ENCODE data around the gene ZRANB3.
"Not testable (repeated sequence)": the region's sequence is repeated elsewhere in the genome, so short reads cannot be mapped to it uniquely, and the experiment has no call there.

ZRANB3 gene

GRCh38 chr2:135546436-135546835 is 15.4 kb upstream of the ZRANB3 start:
- Histone ChIP-seq H3K9me3 (ENCODE audit: control insufficient read depth in 2 of 2, low read length in 2 of 2) (no peaks in the 10 kb centered on the region), H3K36me3 (ENCODE audit: control insufficient read depth in 2 of 2, insufficient read depth in 2 of 2, low read length in 2 of 2) (no peaks in the 10 kb centered on the region), H3K4me3 (ENCODE audit: low read length in 2 of 2) (no peak overlapping the region), H3K27ac (ENCODE audit: low read depth in 2 of 2, low read length in 2 of 2) (no peak overlapping the region), H3K27me3 (ENCODE audit: control insufficient read depth in 2 of 2, insufficient read depth in 2 of 2, low read length in 2 of 2) (no peaks in the 10 kb centered on the region), H3K9ac (ENCODE audit: low read depth in 1 of 2, low read length in 2 of 2) (no peak overlapping the region), H3K4me1 (ENCODE audit: control insufficient read depth in 2 of 2, insufficient read depth in 2 of 2, low read length in 2 of 2) (no peaks in the 10 kb centered on the region)

DNA sequence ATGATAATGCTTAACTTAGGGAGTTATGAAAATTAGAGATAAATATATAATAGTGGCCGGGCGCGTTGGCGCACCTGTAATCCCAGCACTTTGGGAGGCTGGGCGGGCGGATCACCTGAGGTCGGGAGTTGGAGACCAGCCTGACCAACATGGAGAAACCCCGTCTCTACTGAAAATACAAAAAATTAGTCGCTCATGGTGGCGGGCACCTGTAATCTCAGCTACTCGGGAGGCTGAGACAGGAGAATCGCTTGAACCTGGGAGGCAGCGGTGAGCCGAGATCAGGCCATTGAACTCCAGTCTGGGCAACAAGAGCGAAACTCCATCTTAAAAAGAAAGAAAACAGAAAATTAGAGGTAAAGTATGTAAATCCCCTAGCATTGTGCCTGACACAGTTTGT is 2.5 kb upstream of the ZRANB3 start:
- H3K4me3 ChIP-seq (ENCODE audit: low read length in 2 of 2); H3K36me3 ChIP-seq (ENCODE audit: control insufficient read depth in 2 of 2, insufficient read depth in 2 of 2, low read length in 2 of 2); H3K9ac ChIP-seq (ENCODE audit: low read depth in 1 of 2, low read length in 2 of 2); H3K27me3 ChIP-seq (ENCODE audit: control insufficient read depth in 2 of 2, insufficient read depth in 2 of 2, low read length in 2 of 2); H3K9me3 ChIP-seq (ENCODE audit: control insufficient read depth in 2 of 2, low read length in 2 of 2); H3K27ac ChIP-seq (ENCODE audit: low read depth in 2 of 2, low read length in 2 of 2): not testable (repeated sequence)
- H3K4me1 ChIP-seq (ENCODE audit: control insufficient read depth in 2 of 2, insufficient read depth in 2 of 2, low read length in 2 of 2): peaks cover 9 to 11% of the 10 kb centered on the region in 2 donors

DNA sequence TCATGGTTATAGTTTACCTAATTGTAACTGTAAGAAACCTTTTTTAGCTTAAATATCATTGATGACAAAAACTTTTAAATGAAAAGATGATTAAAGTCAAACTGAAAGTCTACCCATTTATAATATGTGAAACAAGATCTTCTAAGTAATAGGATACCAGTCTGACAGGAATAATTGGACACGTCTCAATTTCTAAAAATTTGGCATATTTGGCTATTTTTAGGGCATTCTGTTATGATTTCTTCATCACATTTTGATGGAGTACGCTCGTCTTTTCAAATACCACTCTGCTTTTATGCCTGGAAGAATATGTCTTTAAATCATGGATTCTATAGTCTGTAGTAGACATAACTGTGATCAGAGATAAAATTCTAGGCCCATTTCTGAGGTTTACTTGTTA is 1.6 kb upstream of the ZRANB3 start:
- H3K4me3 ChIP-seq (ENCODE audit: low read length in 2 of 2): peak overlapping the region in 1 of 2 donors; percentile 87
- H3K9me3 ChIP-seq (ENCODE audit: control insufficient read depth in 2 of 2, low read length in 2 of 2): no peaks in the 10 kb centered on the region
- H3K9ac ChIP-seq (ENCODE audit: low read depth in 1 of 2, low read length in 2 of 2): no peak overlapping the region
- H3K27ac ChIP-seq (ENCODE audit: low read depth in 2 of 2, low read length in 2 of 2): no peak overlapping the region
- H3K27me3 ChIP-seq (ENCODE audit: control insufficient read depth in 2 of 2, insufficient read depth in 2 of 2, low read length in 2 of 2): no peaks in the 10 kb centered on the region
- H3K4me1 ChIP-seq (ENCODE audit: control insufficient read depth in 2 of 2, insufficient read depth in 2 of 2, low read length in 2 of 2): peaks cover 9 to 11% of the 10 kb centered on the region in 2 donors
- no peaks in the 10 kb centered on the region for H3K36me3 ChIP-seq (ENCODE audit: control insufficient read depth in 2 of 2, insufficient read depth in 2 of 2, low read length in 2 of 2)

DNA sequence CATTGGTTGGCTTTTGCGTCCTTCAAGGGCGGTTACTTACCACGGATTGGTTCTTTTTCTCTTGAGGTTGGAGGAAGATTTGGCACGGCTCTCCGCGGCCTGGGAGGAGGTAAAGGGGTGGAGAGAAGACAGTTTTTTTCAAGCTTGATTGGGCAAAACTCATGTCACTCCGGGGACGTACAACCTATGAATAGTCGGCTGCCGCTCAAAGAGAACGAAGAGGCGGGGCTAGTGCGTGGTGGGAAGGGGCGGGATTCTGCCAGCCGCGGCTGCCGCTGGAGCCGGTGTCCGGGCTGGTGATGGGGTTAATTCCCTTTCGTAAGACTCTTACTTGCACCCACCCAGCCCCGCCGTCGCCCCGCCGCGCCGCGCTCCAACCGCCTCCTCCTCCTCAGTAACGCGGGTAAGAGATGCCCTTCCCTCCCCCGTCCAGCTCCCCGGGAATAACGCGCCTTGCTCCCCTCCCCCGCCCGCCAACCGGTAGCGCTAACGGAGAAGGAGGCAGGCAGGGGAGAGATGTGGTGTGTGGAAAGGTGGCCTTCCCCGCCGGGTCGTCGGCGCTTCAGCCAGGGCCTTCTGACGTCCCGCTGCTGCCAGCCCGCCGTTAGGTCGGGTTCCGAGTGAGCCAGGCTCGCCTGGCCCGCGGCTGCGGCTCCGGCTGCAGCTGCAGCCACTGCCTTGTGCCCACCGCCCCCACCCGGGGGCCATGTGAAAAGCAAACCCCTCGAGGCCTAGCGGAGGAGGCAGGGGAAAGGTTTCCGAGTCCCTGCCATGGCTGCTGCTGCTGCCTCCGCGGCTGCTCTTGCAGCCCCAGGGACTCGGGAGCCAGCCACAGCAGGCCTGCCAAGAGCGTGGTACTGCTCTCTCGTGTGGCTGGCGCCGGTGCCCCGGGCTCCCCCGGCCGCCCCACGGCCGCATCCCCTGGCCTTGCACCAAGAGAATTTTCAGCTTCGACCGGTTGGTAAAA is 496 bp upstream of the ZRANB3 start, which contains the start of gene R3HDM1:
R3HDM1 (plus strand) TSS at position 254 of the 967 bp plus-strand sequence. CDS start 73,362 bp downstream, outside the sequence.
- H3K9me3 ChIP-seq (ENCODE audit: control insufficient read depth in 2 of 2, low read length in 2 of 2): no peaks in the 10 kb centered on the region
- H3K9ac ChIP-seq (ENCODE audit: low read depth in 1 of 2, low read length in 2 of 2): peak within 1 kb of the TSS; percentile 76 to 78
- peak within 1 kb of the TSS; percentile 91 to 95 for H3K27ac ChIP-seq (ENCODE audit: low read depth in 2 of 2, low read length in 2 of 2)

GRCh38 chr2:135528006-135528405 is 3.0 kb downstream of the ZRANB3 start:
- H3K4me3 ChIP-seq (ENCODE audit: low read length in 2 of 2): no peak overlapping the region
- no peak overlapping the region for H3K9ac ChIP-seq (ENCODE audit: low read depth in 1 of 2, low read length in 2 of 2)
- H3K27me3 ChIP-seq (ENCODE audit: control insufficient read depth in 2 of 2, insufficient read depth in 2 of 2, low read length in 2 of 2): no peaks in the 10 kb centered on the region
- no peaks in the 10 kb centered on the region for H3K36me3 ChIP-seq (ENCODE audit: control insufficient read depth in 2 of 2, insufficient read depth in 2 of 2, low read length in 2 of 2)
- no peaks in the 10 kb centered on the region for H3K9me3 ChIP-seq (ENCODE audit: control insufficient read depth in 2 of 2, low read length in 2 of 2)
- H3K4me1 ChIP-seq (ENCODE audit: control insufficient read depth in 2 of 2, insufficient read depth in 2 of 2, low read length in 2 of 2): peaks cover 7 to 11% of the 10 kb centered on the region in 2 donors
- H3K27ac ChIP-seq (ENCODE audit: low read depth in 2 of 2, low read length in 2 of 2): no peak overlapping the region

More for the DNA sequence above, 496 bp upstream of the ZRANB3 start, which contains the start of gene R3HDM1:
- no peaks in the 10 kb centered on the region for H3K36me3 ChIP-seq (ENCODE audit: control insufficient read depth in 2 of 2, insufficient read depth in 2 of 2, low read length in 2 of 2)
- H3K27me3 ChIP-seq (ENCODE audit: control insufficient read depth in 2 of 2, insufficient read depth in 2 of 2, low read length in 2 of 2): no peaks in the 10 kb centered on the region
- H3K4me3 ChIP-seq (ENCODE audit: low read length in 2 of 2): peak within 1 kb of the TSS; percentile 87 to 92
- H3K4me1 ChIP-seq (ENCODE audit: control insufficient read depth in 2 of 2, insufficient read depth in 2 of 2, low read length in 2 of 2): peaks cover 9 to 11% of the 10 kb centered on the region in 2 donors

- Histone ChIP-seq H3K27me3 (ENCODE audit: control insufficient read depth in 2 of 2, insufficient read depth in 2 of 2, low read length in 2 of 2) (no peaks in the 10 kb centered on the region), H3K36me3 (ENCODE audit: control insufficient read depth in 2 of 2, insufficient read depth in 2 of 2, low read length in 2 of 2) (no peaks in the 10 kb centered on the region), H3K4me3 (ENCODE audit: low read length in 2 of 2) (no peak overlapping the region), H3K4me1 (ENCODE audit: control insufficient read depth in 2 of 2, insufficient read depth in 2 of 2, low read length in 2 of 2) (peaks cover 0 to 11% of the 10 kb centered on the region in 2 donors), H3K9me3 (ENCODE audit: control insufficient read depth in 2 of 2, low read length in 2 of 2) (no peaks in the 10 kb centered on the region), H3K9ac (ENCODE audit: low read depth in 1 of 2, low read length in 2 of 2) (no peak overlapping the region), H3K27ac (ENCODE audit: low read depth in 2 of 2, low read length in 2 of 2) (no peak overlapping the region)
These were observed 5.2 kb downstream of the ZRANB3 start for GRCh38 chr2:135525786-135526185.

DNA sequence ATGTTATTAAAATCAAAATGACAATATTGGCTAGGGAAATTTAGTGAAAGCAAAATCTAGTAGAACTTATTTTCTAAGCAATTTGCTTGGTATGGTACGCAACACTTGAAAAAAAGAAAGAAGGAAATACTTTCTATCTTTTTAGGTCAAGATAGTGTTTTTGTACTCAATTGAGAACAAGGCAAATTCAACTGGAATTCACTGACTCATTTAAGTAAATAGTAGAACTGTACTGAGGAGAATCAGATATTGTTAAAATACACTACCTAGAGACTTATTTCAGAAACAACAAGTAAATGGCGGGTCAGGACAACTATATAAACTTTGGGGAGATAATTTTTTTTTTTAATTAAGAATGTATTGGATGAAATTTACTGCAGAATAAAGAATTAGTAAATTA is 18.9 kb downstream of the ZRANB3 start:
- H3K9ac ChIP-seq (ENCODE audit: low read depth in 1 of 2, low read length in 2 of 2): no peak overlapping the region
- no peak overlapping the region for H3K27ac ChIP-seq (ENCODE audit: low read depth in 2 of 2, low read length in 2 of 2)
- H3K27me3 ChIP-seq (ENCODE audit: control insufficient read depth in 2 of 2, insufficient read depth in 2 of 2, low read length in 2 of 2): no peaks in the 10 kb centered on the region
- no peak overlapping the region for H3K4me3 ChIP-seq (ENCODE audit: low read length in 2 of 2)
- no peaks in the 10 kb centered on the region for H3K4me1 ChIP-seq (ENCODE audit: control insufficient read depth in 2 of 2, insufficient read depth in 2 of 2, low read length in 2 of 2)
- no peaks in the 10 kb centered on the region for H3K36me3 ChIP-seq (ENCODE audit: control insufficient read depth in 2 of 2, insufficient read depth in 2 of 2, low read length in 2 of 2)
- no peaks in the 10 kb centered on the region for H3K9me3 ChIP-seq (ENCODE audit: control insufficient read depth in 2 of 2, low read length in 2 of 2)

- Histone ChIP-seq H3K4me1 (ENCODE audit: control insufficient read depth in 2 of 2, insufficient read depth in 2 of 2, low read length in 2 of 2) (no peaks in the 10 kb centered on the region), H3K36me3 (ENCODE audit: control insufficient read depth in 2 of 2, insufficient read depth in 2 of 2, low read length in 2 of 2) (no peaks in the 10 kb centered on the region), H3K27ac (ENCODE audit: low read depth in 2 of 2, low read length in 2 of 2) (no peak overlapping the region), H3K4me3 (ENCODE audit: low read length in 2 of 2) (no peak overlapping the region), H3K27me3 (ENCODE audit: control insufficient read depth in 2 of 2, insufficient read depth in 2 of 2, low read length in 2 of 2) (no peaks in the 10 kb centered on the region), H3K9ac (ENCODE audit: low read depth in 1 of 2, low read length in 2 of 2) (no peak overlapping the region), H3K9me3 (ENCODE audit: control insufficient read depth in 2 of 2, low read length in 2 of 2) (no peaks in the 10 kb centered on the region)
These were observed 20.4 kb downstream of the ZRANB3 start for GRCh38 chr2:135510577-135510976.

GRCh38 chr2:135504811-135505210 is 26.2 kb downstream of the ZRANB3 start:
- Histone ChIP-seq H3K9me3 (ENCODE audit: control insufficient read depth in 2 of 2, low read length in 2 of 2) (peaks cover 2 to 4% of the 10 kb centered on the region in 2 donors), H3K27me3 (ENCODE audit: control insufficient read depth in 2 of 2, insufficient read depth in 2 of 2, low read length in 2 of 2) (no peaks in the 10 kb centered on the region)

GRCh38 chr2:135498588-135498987 is 32.4 kb downstream of the ZRANB3 start:
- not testable (repeated sequence) for H3K36me3 ChIP-seq (ENCODE audit: control insufficient read depth in 2 of 2, insufficient read depth in 2 of 2, low read length in 2 of 2); H3K27me3 ChIP-seq (ENCODE audit: control insufficient read depth in 2 of 2, insufficient read depth in 2 of 2, low read length in 2 of 2)

More at GRCh38 chr2:135504811-135505210, 26.2 kb downstream of the ZRANB3 start:
- Histone ChIP-seq H3K9ac (ENCODE audit: low read depth in 1 of 2, low read length in 2 of 2) (no peak overlapping the region), H3K27ac (ENCODE audit: low read depth in 2 of 2, low read length in 2 of 2) (no peak overlapping the region), H3K4me1 (ENCODE audit: control insufficient read depth in 2 of 2, insufficient read depth in 2 of 2, low read length in 2 of 2) (no peaks in the 10 kb centered on the region), H3K36me3 (ENCODE audit: control insufficient read depth in 2 of 2, insufficient read depth in 2 of 2, low read length in 2 of 2) (no peaks in the 10 kb centered on the region), H3K4me3 (ENCODE audit: low read length in 2 of 2) (no peak overlapping the region)

More at GRCh38 chr2:135498588-135498987, 32.4 kb downstream of the ZRANB3 start:
- not testable (repeated sequence) for H3K4me3 ChIP-seq (ENCODE audit: low read length in 2 of 2); H3K9ac ChIP-seq (ENCODE audit: low read depth in 1 of 2, low read length in 2 of 2); H3K27ac ChIP-seq (ENCODE audit: low read depth in 2 of 2, low read length in 2 of 2); H3K4me1 ChIP-seq (ENCODE audit: control insufficient read depth in 2 of 2, insufficient read depth in 2 of 2, low read length in 2 of 2)
- H3K9me3 ChIP-seq (ENCODE audit: control insufficient read depth in 2 of 2, low read length in 2 of 2): peaks cover 5 to 11% of the 10 kb centered on the region in 2 donors
